Peyer's patch (tissue), 4 donors: ENCODE data around the gene CFAP99.
"Not testable (repeated sequence)": the region's sequence is repeated elsewhere in the genome, so short reads cannot be mapped to it uniquely, and the experiment has no call there.

Experiments
- CTCF ChIP-seq, 6 experiments: fragments of 450-650 bp in 4 of 6; fragments of 200-600 bp in 2 of 6; sonication (generic) in 1 of 6; IDR thresholded peaks; one replicate each; pipeline ENCODE4 v1.5.1; 2017 to 2019; ENCODE audit warnings: antibody characterized with exemption in 6 of 6, mild to moderate bottlenecking in 3 of 6, moderate library complexity in 1 of 6
- POLR2A ChIP-seq, 2 donors: fragments of 450-650 bp; IDR thresholded peaks; one replicate each; pipeline ENCODE4 v1.5.1; 2017; ENCODE audit warnings: antibody characterized with exemption in 2 of 2, mild to moderate bottlenecking in 2 of 2, moderate library complexity in 2 of 2

DNA sequence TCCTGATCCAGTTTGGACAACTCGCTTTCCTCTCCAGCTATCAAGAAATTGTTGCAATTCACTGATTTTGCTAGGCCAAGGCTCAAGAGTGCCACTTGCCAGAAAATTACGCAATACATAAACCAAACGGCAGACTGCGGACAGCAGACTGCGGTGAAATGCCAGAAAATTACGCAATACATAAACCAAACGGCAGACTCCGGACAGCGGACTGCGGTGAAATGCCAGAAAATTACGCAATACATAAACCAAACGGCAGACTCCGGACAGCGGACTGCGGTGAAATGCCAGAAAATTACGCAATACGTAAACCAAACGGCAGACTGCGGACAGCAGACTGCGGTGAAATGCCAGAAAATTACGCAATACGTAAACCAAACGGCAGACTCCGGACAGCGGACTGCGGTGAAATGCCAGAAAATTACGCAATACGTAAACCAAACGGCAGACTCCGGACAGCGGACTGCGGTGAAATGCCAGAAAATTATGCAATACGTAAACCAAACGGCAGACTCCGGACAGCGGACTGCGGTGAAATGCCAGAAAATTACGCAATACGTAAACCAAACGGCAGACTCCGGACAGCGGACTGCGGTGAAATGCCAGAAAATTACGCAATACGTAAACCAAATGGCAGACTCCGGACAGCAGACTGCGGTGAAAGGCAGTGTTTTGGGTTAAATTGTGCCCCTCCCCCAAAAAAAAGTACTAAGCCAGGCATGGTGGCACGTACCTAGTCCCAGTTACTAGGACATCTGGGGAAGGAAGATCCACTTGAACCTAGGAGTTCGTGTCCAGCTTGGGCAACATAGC lies 11.4 kb downstream of the CFAP99 start:
- not testable (repeated sequence) for TF ChIP-seq CTCF, POLR2A (IDR thresholded peaks at IDR 0.05)
